Measurements from ENCODE around the gene NR2F1-AS1. TPM values are rescaled to one million over a fixed set of nuclear protein-coding genes. Genes with fewer than 3 reads are reported as not detected.
A peak's percentile ranks its signal among the peaks of the same experiment; 100 is the strongest.

The NR2F1-AS1 gene
- total and polyA plus RNA-seq, 2 donors (not counting 3 experiments of a cell fraction or from before 2014, with no cell fraction given) = 4.2 to 13.8 TPM

DNA sequence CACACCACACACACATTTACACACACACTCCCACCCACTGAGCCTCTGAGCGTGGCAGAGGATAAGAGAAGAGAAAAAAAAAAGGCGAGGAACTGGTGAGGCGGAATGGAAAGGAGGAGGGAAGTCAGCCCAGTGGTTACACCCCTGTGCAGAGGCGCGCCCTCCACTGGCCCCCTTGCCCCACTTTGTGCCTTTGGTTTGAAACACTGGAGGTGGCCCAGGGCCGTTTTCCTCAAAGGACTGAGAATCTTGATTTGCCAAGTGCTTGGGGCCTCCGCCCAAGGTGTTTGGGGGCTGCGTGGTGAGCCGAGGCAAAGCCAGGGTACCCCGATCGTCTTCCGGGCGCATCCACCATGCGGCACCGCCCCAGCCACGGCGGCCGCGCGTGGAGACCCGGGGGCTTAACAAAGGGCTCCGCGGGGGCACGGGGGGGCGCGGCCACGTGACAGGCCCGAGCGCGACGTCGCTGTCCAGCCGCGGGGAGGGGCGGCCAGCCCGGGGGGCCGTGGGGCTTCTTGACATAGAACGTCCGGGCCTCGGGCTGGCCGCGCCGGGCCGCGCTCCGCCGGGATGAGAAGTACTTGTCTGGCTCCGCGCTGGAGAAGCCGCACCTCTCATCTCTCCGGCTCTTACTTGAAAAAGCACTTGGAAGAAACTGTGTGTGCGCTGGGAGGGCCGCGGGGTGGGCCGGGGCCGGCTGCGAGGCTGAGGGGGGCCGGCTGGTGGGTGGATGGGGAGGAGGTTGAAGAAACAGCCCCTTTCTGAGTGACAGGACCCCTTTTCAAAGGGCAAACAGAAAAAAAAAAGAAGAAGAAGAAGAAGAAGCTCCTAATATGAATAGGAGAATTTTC, 23.0 kb upstream of the NR2F1-AS1 start:
- Histone ChIP-seq H3K4me3 (replicated peaks in 1 of 3; ENCODE audit: insufficient read depth in 1 of 3, low read depth in 1 of 3, low read length in 3 of 3) (no peak overlapping the region), H3K4me1 (ENCODE audit: control insufficient read depth, extremely low read depth, insufficient read depth, low read length) (peaks cover 6% of the 10 kb centered on the region), H3K27me3 (ENCODE audit: control insufficient read depth in 2 of 2, insufficient read depth in 2 of 2, low read length in 2 of 2) (peaks cover 60 to 93% of the 10 kb centered on the region in 2 experiments), H3K9me1 (replicated peaks; ENCODE audit: control insufficient read depth, extremely low read depth, insufficient read depth, low read length) (no peaks in the 10 kb centered on the region), H3K36me3 (ENCODE audit: control insufficient read depth in 2 of 2, extremely low read depth in 1 of 2, insufficient read depth in 2 of 2, low read length in 2 of 2) (no peaks in the 10 kb centered on the region), H3K79me2 (ENCODE audit: control insufficient read depth, insufficient read depth, low read length) (no peaks in the 10 kb centered on the region), H3K27ac (ENCODE audit: insufficient read depth, low read depth, low read length) (no peak overlapping the region), H3K4me2 (ENCODE audit: insufficient read depth, low read length) (peak overlapping the region; percentile 16), H3K9me3 (replicated peaks; ENCODE audit: control insufficient read depth, insufficient read depth, low read length) (no peaks in the 10 kb centered on the region), H4K20me1 (replicated peaks; ENCODE audit: control insufficient read depth, extremely low read depth, insufficient read depth, low read length) (peaks cover 1% of the 10 kb centered on the region), H3K9ac (replicated peaks; ENCODE audit: extremely low read depth, insufficient read depth, low read length) (no peak overlapping the region), H2AFZ (ENCODE audit: low read depth, low read length) (peak overlapping the region; percentile 42)
- dilution Hi-C loops (cut with MboI; ENCODE audit: extremely low pct_ligation_motif_present, low sequenced_read_pairs) = no loop called here
- ChIA-PET CTCF (interaction anchor here (1.0 to 3.4 kb wide), 4 partner anchors 18 to 695 kb away, joined by 3 to 9 read pairs (median 4); no protein-coding TSS in a partner anchor), POLR2A (interaction anchor here (0.7 kb wide), 1 partner anchor 15 kb away, joined by 3 read pairs; no protein-coding TSS in a partner anchor)
- intact Hi-C loops (cut with micrococcal nuclease) = no loop called here
- BruUV-seq (replicated peaks) = no TSS peak
- no peak for DNase-seq (ENCODE audit: low read depth, low spot score)
- no peak for FAIRE-seq
- TF ChIP-seq EZH2 (IDR thresholded peaks at IDR 0.05; ENCODE audit: borderline replicate concordance, low read depth, low read length, severe bottlenecking) = peak; percentile 78
- TF ChIP-seq MAX (IDR thresholded peaks at IDR 0.05; ENCODE audit: insufficient read depth, insufficient read length) = no peak

GRCh38 chr5:93603078-93603792, 22.2 kb upstream of the NR2F1-AS1 start:
- no peak overlapping the region for H3K9ac ChIP-seq (replicated peaks; ENCODE audit: extremely low read depth, insufficient read depth, low read length)
- no peak overlapping the region for H3K27ac ChIP-seq (ENCODE audit: insufficient read depth, low read depth, low read length)
- CTCF ChIA-PET = interaction anchor here (0.6 to 1.1 kb wide), 5 partner anchors 9 to 687 kb away, joined by 3 to 7 read pairs (median 3); no protein-coding TSS in a partner anchor

More at GRCh38 chr5:93603078-93603792, 22.2 kb upstream of the NR2F1-AS1 start:
- Histone ChIP-seq H3K4me3 (replicated peaks in 1 of 3; ENCODE audit: insufficient read depth in 1 of 3, low read depth in 1 of 3, low read length in 3 of 3) (no peak overlapping the region), H3K79me2 (ENCODE audit: control insufficient read depth, insufficient read depth, low read length) (no peaks in the 10 kb centered on the region), H3K36me3 (ENCODE audit: control insufficient read depth in 2 of 2, extremely low read depth in 1 of 2, insufficient read depth in 2 of 2, low read length in 2 of 2) (no peaks in the 10 kb centered on the region), H3K9me3 (replicated peaks; ENCODE audit: control insufficient read depth, insufficient read depth, low read length) (no peaks in the 10 kb centered on the region), H3K9me1 (replicated peaks; ENCODE audit: control insufficient read depth, extremely low read depth, insufficient read depth, low read length) (no peaks in the 10 kb centered on the region), H4K20me1 (replicated peaks; ENCODE audit: control insufficient read depth, extremely low read depth, insufficient read depth, low read length) (no peaks in the 10 kb centered on the region), H3K4me2 (ENCODE audit: insufficient read depth, low read length) (no peak overlapping the region), H3K4me1 (ENCODE audit: control insufficient read depth, extremely low read depth, insufficient read depth, low read length) (peaks cover 6% of the 10 kb centered on the region), H3K27me3 (ENCODE audit: control insufficient read depth in 2 of 2, insufficient read depth in 2 of 2, low read length in 2 of 2) (peaks cover 60 to 87% of the 10 kb centered on the region in 2 experiments), H2AFZ (ENCODE audit: low read depth, low read length) (no peak overlapping the region)
- no peak for TF ChIP-seq CTCF (IDR thresholded peaks at IDR 0.05; ENCODE audit: extremely low read depth in 1 of 2, insufficient read depth in 1 of 2, low read depth in 1 of 2, low read length in 2 of 2)
- TF ChIP-seq EZH2 (IDR thresholded peaks at IDR 0.05; ENCODE audit: borderline replicate concordance, low read depth, low read length, severe bottlenecking) = no peak
- TF ChIP-seq JUN (IDR thresholded peaks at IDR 0.05; ENCODE audit: borderline replicate concordance, insufficient read depth, insufficient read length, low read depth) = no peak
- TF ChIP-seq GATA2 (IDR thresholded peaks at IDR 0.05; ENCODE audit: insufficient read depth, insufficient read length, low read depth, low read length) = no peak
- no peak for TF ChIP-seq POLR2AphosphoS5 (IDR thresholded peaks at IDR 0.05; ENCODE audit: insufficient read depth, low read depth, low read length)
- no peak for DNase-seq (ENCODE audit: low read depth, low spot score)
- dilution Hi-C loops (cut with MboI; ENCODE audit: extremely low pct_ligation_motif_present, low sequenced_read_pairs) (no loop called here), intact Hi-C loops (cut with micrococcal nuclease) (no loop called here)
- no peak for FAIRE-seq
- POLR2A ChIA-PET = no interaction called here
- no TSS peak for BruUV-seq (replicated peaks)
